A673 (cell line): ENCODE data around the gene IL24.

Experiments used
- CTCF ChIP-seq: fragments of 300-800, 200-600 bp; sonication (generic); conservative IDR thresholded peaks from 2 replicates; pipeline ENCODE4 v1.5.1; 2017; ENCODE audit warnings: low read depth, mild to moderate bottlenecking, antibody characterized with exemption, low read length, moderate library complexity, mixed read lengths
- EZH2 ChIP-seq: fragments of 200-600 bp; sonication (generic); IDR thresholded peaks from 2 replicates; pipeline ENCODE4 v1.6.1; 2017; ENCODE audit warnings: borderline replicate concordance, low read depth, mild to moderate bottlenecking, mixed read lengths, antibody characterized with exemption, low read length; ENCODE audit not compliant: poor library complexity, severe bottlenecking

GRCh38 chr1:206847946-206848345 is 49.3 kb upstream of the IL24 start:
- no peak for TF ChIP-seq CTCF
- no peak for TF ChIP-seq EZH2
